SU-DHL-6 (cell line): ENCODE data around the gene RPL9.
"Not testable (repeated sequence)": the region's sequence is repeated elsewhere in the genome, so short reads cannot be mapped to it uniquely, and the experiment has no call there.

Experiments
- H2AFZ ChIP-seq: fragments of 200-600 bp; sonication (generic); 2 replicates; pipeline ENCODE4 v1.6.1; 2014; ENCODE audit warnings: low read depth, mild to moderate bottlenecking, moderate library complexity, mixed read lengths, antibody characterized with exemption, low read length; ENCODE audit not compliant: severe bottlenecking
- H3F3A ChIP-seq: fragments of 200-600 bp; shearing (Covaris generic); 2 replicates; pipeline ENCODE4 v1.6.0; 2016; ENCODE audit warnings: antibody characterized with exemption, mild to moderate bottlenecking; ENCODE audit not compliant: insufficient read depth
- H3K27ac ChIP-seq: fragments of 200-600 bp; sonication (generic); 2 replicates; pipeline ENCODE4 v1.5.1; 2016; ENCODE audit warnings: low read depth, mild to moderate bottlenecking, low read length, moderate library complexity, mixed read lengths
- H3K27me3 ChIP-seq: fragments of 200-600 bp; sonication (generic), shearing (Covaris generic); 2 replicates; pipeline ENCODE4 v1.6.0; 2014; ENCODE audit warnings: mild to moderate bottlenecking, low read length
- H3K36me3 ChIP-seq: fragments of 200-600 bp; sonication (generic); 2 replicates; pipeline ENCODE4 v1.6.1; 2014; ENCODE audit warnings: mild to moderate bottlenecking, low read length, mixed read lengths
- H3K4me2 ChIP-seq: fragments of 300-600, 200-600 bp; shearing (Covaris generic), sonication (generic); 2 replicates; pipeline ENCODE4 v1.6.0; 2014; ENCODE audit warnings: low read length, low read depth, mild to moderate bottlenecking; ENCODE audit not compliant: poor library complexity, severe bottlenecking
- H3K4me3 ChIP-seq: fragments of 200-600 bp; sonication (generic); 2 replicates; pipeline ENCODE4 v1.5.1; 2014; ENCODE audit warnings: antibody characterized with exemption, low read length, mild to moderate bottlenecking, mixed read lengths; ENCODE audit not compliant: insufficient read depth, poor library complexity, severe bottlenecking
- H3K79me2 ChIP-seq: fragments of 200-600 bp; sonication (generic); 2 replicates; pipeline ENCODE4 v1.6.1; 2014; ENCODE audit warnings: mild to moderate bottlenecking, low read length, moderate library complexity; ENCODE audit not compliant: insufficient read depth
- H3K9ac ChIP-seq: fragments of 200-600 bp; sonication (generic); 2 replicates; pipeline ENCODE4 v1.7.0; 2014; ENCODE audit warnings: mild to moderate bottlenecking, low read length
- H3K9me2 ChIP-seq: fragments of 200-600 bp; sonication (generic); replicated peaks from 2 replicates; pipeline ENCODE4 v1.6.1; 2014; ENCODE audit warnings: low read length; ENCODE audit not compliant: insufficient read depth
- H3K9me3 ChIP-seq: fragments of 200-600 bp; sonication (generic); 2 replicates; pipeline ENCODE4 v1.6.1; 2014; ENCODE audit warnings: low read length, mixed read lengths; ENCODE audit not compliant: insufficient read depth
- H4K20me1 ChIP-seq: fragments of 200-600 bp; sonication (generic); 2 replicates; pipeline ENCODE4 v1.6.1; 2014; ENCODE audit warnings: low read depth, mild to moderate bottlenecking, antibody characterized with exemption, low read length, moderate library complexity, mixed read lengths
- CTCF ChIP-seq: fragments of 200-600 bp; sonication (generic); IDR thresholded peaks from one replicate; pipeline ENCODE4 v1.5.1; 2017; ENCODE audit warnings: antibody characterized with exemption, mild to moderate bottlenecking, low read length, moderate library complexity; ENCODE audit not compliant: insufficient read depth, poor library complexity, severe bottlenecking
- EZH2phosphoT487 ChIP-seq: fragments of 200-600 bp; sonication (generic), shearing (Covaris generic); conservative IDR thresholded peaks from 2 replicates; pipeline ENCODE4 v1.6.1; 2018; ENCODE audit warnings: mild to moderate bottlenecking, antibody characterized with exemption, low read length, moderate library complexity, mixed read lengths

RPL9 gene

GRCh38 chr4:39466747-39467146 is 8.0 kb upstream of the RPL9 start:
- no peaks in the 10 kb centered on the region for H3K79me2 ChIP-seq
- H3K27me3 ChIP-seq = no peaks in the 10 kb centered on the region
- no peak overlapping the region for H3K4me3 ChIP-seq
- H4K20me1 ChIP-seq = no peaks in the 10 kb centered on the region
- H3K9me3 ChIP-seq = no peaks in the 10 kb centered on the region
- no peak overlapping the region for H3K9ac ChIP-seq
- no peak overlapping the region for H2AFZ ChIP-seq
- H3K9me2 ChIP-seq = no peaks in the 10 kb centered on the region
- peaks cover 13% of the 10 kb centered on the region for H3F3A ChIP-seq
- TF ChIP-seq CTCF = no peak
- TF ChIP-seq EZH2phosphoT487 = no peak
- no peak overlapping the region for H3K27ac ChIP-seq
- H3K36me3 ChIP-seq = 0 out of 2 replicates have a peak, but pooled peaks cover 8% of the 10 kb centered on the region
- H3K4me2 ChIP-seq = no peak overlapping the region

GRCh38 chr4:39464886-39465501 is 6.3 kb upstream of the RPL9 start:
- Histone ChIP-seq H3F3A (peaks cover 17% of the 10 kb centered on the region), H3K27ac (no peak overlapping the region), H3K9me3 (no peaks in the 10 kb centered on the region), H3K4me3 (no peak overlapping the region), H3K36me3 (0 out of 2 replicates have a peak, but pooled peaks cover 7% of the 10 kb centered on the region), H3K9ac (no peak overlapping the region), H3K4me2 (no peak overlapping the region), H3K27me3 (no peaks in the 10 kb centered on the region), H3K9me2 (no peaks in the 10 kb centered on the region), H2AFZ (no peak overlapping the region), H3K79me2 (no peaks in the 10 kb centered on the region; the same call in 1 of the 2 replicates), H4K20me1 (no peaks in the 10 kb centered on the region)
- TF ChIP-seq CTCF = no peak
- TF ChIP-seq EZH2phosphoT487 = no peak

- H3F3A ChIP-seq = peaks cover 59% of the 10 kb centered on the region
- peak overlapping the region; percentile 87 for H3K9ac ChIP-seq
- peaks cover 24% of the 10 kb centered on the region for H3K79me2 ChIP-seq
- peak overlapping the region; percentile 99 for H3K4me2 ChIP-seq
- peak overlapping the region; percentile 78 for H3K4me3 ChIP-seq
- H3K27ac ChIP-seq = peak overlapping the region; percentile 62
- H4K20me1 ChIP-seq = peaks cover 22% of the 10 kb centered on the region
- not testable (repeated sequence) for H3K9me3 ChIP-seq, H3K9me2 ChIP-seq, H3K27me3 ChIP-seq
- H2AFZ ChIP-seq = peak overlapping the region; percentile 45
- peaks cover 50% of the 10 kb centered on the region for H3K36me3 ChIP-seq
Measured at GRCh38 chr4:39458161-39458504, 589 bp downstream of the RPL9 start.

GRCh38 chr4:39456946-39457763 is 1.6 kb downstream of the RPL9 start:
- no peaks in the 10 kb centered on the region for H3K27me3 ChIP-seq
- no peaks in the 10 kb centered on the region for H3K9me2 ChIP-seq
- no peaks in the 10 kb centered on the region for H3K9me3 ChIP-seq
- H4K20me1 ChIP-seq = peaks cover 22% of the 10 kb centered on the region
- H3K79me2 ChIP-seq = peaks cover 24% of the 10 kb centered on the region
- H3K27ac ChIP-seq = peak overlapping the region; percentile 62
- peak overlapping the region; percentile 99 for H3K4me2 ChIP-seq
- H3K4me3 ChIP-seq = peak overlapping the region; percentile 78
- TF ChIP-seq EZH2phosphoT487 = no peak
- H3K36me3 ChIP-seq = peaks cover 60% of the 10 kb centered on the region
- H2AFZ ChIP-seq = no peak overlapping the region
- peaks cover 69% of the 10 kb centered on the region for H3F3A ChIP-seq
- H3K9ac ChIP-seq = peak overlapping the region; percentile 87
